PC-3 (cell line): ENCODE data around the gene TMEM82.

Source experiments
- EZH2 ChIP-seq: fragments of 300-600 bp; sonication (generic); IDR thresholded peaks from one replicate; pipeline ENCODE4 v1.6.1; 2017; ENCODE audit warnings: antibody characterized with exemption, mild to moderate bottlenecking, low read length; ENCODE audit not compliant: unreplicated experiment
- TF ChIP-seq, protein P1 (sequence below): fragments of 300-600 bp; sonication (generic); conservative IDR thresholded peaks from 2 replicates; pipeline ENCODE4 v1.5.1; 2017; ENCODE audit warnings: antibody characterized with exemption, low read depth, mild to moderate bottlenecking, low read length

GRCh38 chr1:15744122-15744679 lies 1.9 kb downstream of the TMEM82 start:
- TF ChIP-seq EZH2: no peak
- TF ChIP-seq, protein P1, sequence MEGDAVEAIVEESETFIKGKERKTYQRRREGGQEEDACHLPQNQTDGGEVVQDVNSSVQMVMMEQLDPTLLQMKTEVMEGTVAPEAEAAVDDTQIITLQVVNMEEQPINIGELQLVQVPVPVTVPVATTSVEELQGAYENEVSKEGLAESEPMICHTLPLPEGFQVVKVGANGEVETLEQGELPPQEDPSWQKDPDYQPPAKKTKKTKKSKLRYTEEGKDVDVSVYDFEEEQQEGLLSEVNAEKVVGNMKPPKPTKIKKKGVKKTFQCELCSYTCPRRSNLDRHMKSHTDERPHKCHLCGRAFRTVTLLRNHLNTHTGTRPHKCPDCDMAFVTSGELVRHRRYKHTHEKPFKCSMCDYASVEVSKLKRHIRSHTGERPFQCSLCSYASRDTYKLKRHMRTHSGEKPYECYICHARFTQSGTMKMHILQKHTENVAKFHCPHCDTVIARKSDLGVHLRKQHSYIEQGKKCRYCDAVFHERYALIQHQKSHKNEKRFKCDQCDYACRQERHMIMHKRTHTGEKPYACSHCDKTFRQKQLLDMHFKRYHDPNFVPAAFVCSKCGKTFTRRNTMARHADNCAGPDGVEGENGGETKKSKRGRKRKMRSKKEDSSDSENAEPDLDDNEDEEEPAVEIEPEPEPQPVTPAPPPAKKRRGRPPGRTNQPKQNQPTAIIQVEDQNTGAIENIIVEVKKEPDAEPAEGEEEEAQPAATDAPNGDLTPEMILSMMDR: no peak
